ENCODE data around the gene P4HA3.

- peak; percentile 97 for TF ChIP-seq CTCF (IDR thresholded peaks at IDR 0.05; ENCODE audit: borderline replicate concordance, extremely low read depth, low read length, poor library complexity, severe bottlenecking)
- no peak for TF ChIP-seq EZH2 (IDR thresholded peaks at IDR 0.05; ENCODE audit: borderline replicate concordance, low read depth, low read length, severe bottlenecking)
These were observed 55.6 kb downstream of the P4HA3 start for GRCh38 chr11:74255741-74256375.
